Activated T-helper 2 cell treated with anti-CD3 and anti-CD28 coated beads, Interferon-gamma antibody, Interleukin-2, Interleukin-4, amounts not matched to agents 10 μg/mL and 5 μg/mL and 100 μg/mL, durations not matched to agents 14 hours and 24 hours and 36 hours (primary cell): ENCODE data around the gene CMIP. TPM values are rescaled to one million over a fixed set of nuclear protein-coding genes. Genes with fewer than 3 reads are reported as not detected.

ENCODE experiments used
- DNase-seq: peaks from one replicate; pipeline ENCODE4 v3.0.0; 2021; ENCODE audit warnings: low spot score
- H3K27ac Mint-ChIP-seq: one replicate; pipeline ENCODE4 v1.8.0; 2021; ENCODE audit warnings: mixed read lengths
- H3K27me3 Mint-ChIP-seq: one replicate; pipeline ENCODE4 v1.8.0; 2021; ENCODE audit warnings: low read depth, mixed read lengths
- H3K36me3 Mint-ChIP-seq: one replicate; pipeline ENCODE4 v1.8.0; 2021; ENCODE audit warnings: low read depth, mixed read lengths
- H3K4me1 Mint-ChIP-seq: one replicate; pipeline ENCODE4 v1.8.0; 2021; ENCODE audit warnings: low read depth, mixed read lengths
- H3K4me3 Mint-ChIP-seq: one replicate; pipeline ENCODE4 v1.8.0; 2021; ENCODE audit warnings: low read depth, mild to moderate bottlenecking, moderate library complexity, mixed read lengths
- H3K9me3 Mint-ChIP-seq: one replicate; pipeline ENCODE4 v1.8.0; 2021; ENCODE audit warnings: mixed read lengths
- intact Hi-C: fragments of 100-400 bp; cut with micrococcal nuclease; formaldehyde crosslinking; loops from one replicate; pipeline ENCODE4 v1.15.1; 2023
- total RNA-seq: library from RNA; stranded (reverse); gene quantifications from 2 replicates; pipeline ENCODE4 v1.2.3, GENCODE V29; 2022

CMIP gene
- total RNA-seq, 1 donor from 2014 or later, result 68.0 TPM

DNA sequence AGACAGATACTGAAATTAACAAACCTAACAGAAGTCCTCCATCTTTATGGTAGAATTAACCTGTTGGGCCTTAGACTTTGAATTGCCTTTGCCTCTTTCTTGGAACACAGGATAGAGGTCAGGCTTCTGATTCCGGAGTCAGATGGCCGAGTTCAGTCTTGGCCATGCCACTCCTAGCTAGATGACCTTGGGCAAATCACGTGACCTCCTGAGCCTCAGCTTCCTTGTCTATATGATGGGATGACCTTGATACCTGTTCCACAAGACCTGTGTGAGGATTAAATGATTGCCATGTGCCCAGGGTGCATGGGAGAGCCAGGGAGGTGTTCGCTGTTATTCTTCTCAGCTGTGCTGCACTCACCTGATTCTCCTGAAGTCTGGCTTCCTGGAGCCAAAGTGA, 161.4 kb downstream of the CMIP start:
- no peak overlapping the region for H3K27ac Mint-ChIP-seq
- intact Hi-C loops, result no loop called here

GRCh38 chr16:81607006-81607405, 162.4 kb downstream of the CMIP start:
- Mint-ChIP-seq H3K4me3 (no peak overlapping the region), H3K4me1 (no peaks in the 10 kb centered on the region), H3K36me3 (peaks cover 19% of the 10 kb centered on the region), H3K27ac (no peak overlapping the region), H3K9me3 (no peaks in the 10 kb centered on the region), H3K27me3 (no peaks in the 10 kb centered on the region)
- intact Hi-C loops, result no loop called here
- DNase-seq, result no peak

More for the DNA sequence above, 161.4 kb downstream of the CMIP start:
- Mint-ChIP-seq H3K27me3 (no peaks in the 10 kb centered on the region), H3K36me3 (peaks cover 19% of the 10 kb centered on the region), H3K4me1 (no peaks in the 10 kb centered on the region), H3K9me3 (no peaks in the 10 kb centered on the region), H3K4me3 (no peak overlapping the region)
- no peak for DNase-seq

- no peaks in the 10 kb centered on the region for H3K4me1 Mint-ChIP-seq
- H3K9me3 Mint-ChIP-seq, result no peaks in the 10 kb centered on the region
- H3K36me3 Mint-ChIP-seq, result peaks cover 19% of the 10 kb centered on the region
- intact Hi-C loops, result no loop called here
- H3K27me3 Mint-ChIP-seq, result no peaks in the 10 kb centered on the region
- DNase-seq, result no peak
- H3K4me3 Mint-ChIP-seq, result no peak overlapping the region
- no peak overlapping the region for H3K27ac Mint-ChIP-seq
These were observed 163.4 kb downstream of the CMIP start for GRCh38 chr16:81607805-81608522.

- no peaks in the 10 kb centered on the region for H3K9me3 Mint-ChIP-seq
- no peaks in the 10 kb centered on the region for H3K4me1 Mint-ChIP-seq
- no peak overlapping the region for H3K27ac Mint-ChIP-seq
- H3K27me3 Mint-ChIP-seq, result no peaks in the 10 kb centered on the region
- H3K4me3 Mint-ChIP-seq, result no peak overlapping the region
- no peak for DNase-seq
- intact Hi-C loops, result no loop called here
- H3K36me3 Mint-ChIP-seq, result peaks cover 19% of the 10 kb centered on the region
These were observed 164.1 kb downstream of the CMIP start for GRCh38 chr16:81608523-81609209.

- H3K36me3 Mint-ChIP-seq, result peaks cover 19% of the 10 kb centered on the region
- H3K9me3 Mint-ChIP-seq, result no peaks in the 10 kb centered on the region
- peak overlapping the region; percentile 21 for H3K27ac Mint-ChIP-seq
- intact Hi-C loops, result no loop called here
- H3K4me3 Mint-ChIP-seq, result no peak overlapping the region
- H3K4me1 Mint-ChIP-seq, result no peaks in the 10 kb centered on the region
- no peaks in the 10 kb centered on the region for H3K27me3 Mint-ChIP-seq
- DNase-seq, result no peak
These were observed 164.8 kb downstream of the CMIP start for GRCh38 chr16:81609323-81609892.

GRCh38 chr16:81610144-81610842, 165.7 kb downstream of the CMIP start:
- no peak for DNase-seq
- H3K4me1 Mint-ChIP-seq, result no peaks in the 10 kb centered on the region
- H3K27ac Mint-ChIP-seq, result no peak overlapping the region
- H3K4me3 Mint-ChIP-seq, result no peak overlapping the region
- H3K9me3 Mint-ChIP-seq, result no peaks in the 10 kb centered on the region
- intact Hi-C loops, result no loop called here
- no peaks in the 10 kb centered on the region for H3K27me3 Mint-ChIP-seq
- peaks cover 19% of the 10 kb centered on the region for H3K36me3 Mint-ChIP-seq

DNA sequence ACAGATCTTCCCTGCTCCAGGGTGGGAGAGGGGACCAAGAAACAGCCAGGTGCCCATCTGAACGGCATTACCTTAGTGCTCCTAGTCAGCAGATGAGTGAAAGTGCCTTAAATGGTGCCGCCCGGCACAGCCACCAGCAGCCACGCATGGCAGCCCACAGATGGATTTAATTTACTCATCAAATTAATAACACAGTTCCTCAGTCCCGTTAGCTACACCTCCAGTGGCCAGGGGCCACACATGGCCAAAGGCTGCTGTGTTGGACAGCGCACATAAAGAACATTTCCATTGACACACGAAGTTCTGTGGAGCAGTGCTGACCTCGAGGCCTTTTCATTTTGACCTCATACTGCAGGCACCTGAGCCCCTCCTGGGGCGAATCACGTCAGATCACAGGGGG, 166.3 kb downstream of the CMIP start:
- Mint-ChIP-seq H3K36me3 (peaks cover 19% of the 10 kb centered on the region), H3K9me3 (no peaks in the 10 kb centered on the region), H3K4me3 (no peak overlapping the region), H3K27me3 (no peaks in the 10 kb centered on the region), H3K27ac (no peak overlapping the region), H3K4me1 (no peaks in the 10 kb centered on the region)
- no peak for DNase-seq
- intact Hi-C loops, result no loop called here

- Mint-ChIP-seq H3K27me3 (no peaks in the 10 kb centered on the region), H3K36me3 (peaks cover 17% of the 10 kb centered on the region), H3K27ac (peak overlapping the region; percentile 3), H3K9me3 (no peaks in the 10 kb centered on the region), H3K4me3 (no peak overlapping the region), H3K4me1 (peaks cover 6% of the 10 kb centered on the region)
- intact Hi-C loops, result no loop called here
- no peak for DNase-seq
These were observed 167.1 kb downstream of the CMIP start for GRCh38 chr16:81611721-81612120.

GRCh38 chr16:81612351-81613163, 167.9 kb downstream of the CMIP start:
- Mint-ChIP-seq H3K9me3 (no peaks in the 10 kb centered on the region), H3K27ac (no peak overlapping the region), H3K4me3 (no peak overlapping the region), H3K4me1 (peaks cover 11% of the 10 kb centered on the region), H3K27me3 (no peaks in the 10 kb centered on the region), H3K36me3 (peaks cover 17% of the 10 kb centered on the region)
- intact Hi-C loops, result no loop called here
- DNase-seq, result no peak

DNA sequence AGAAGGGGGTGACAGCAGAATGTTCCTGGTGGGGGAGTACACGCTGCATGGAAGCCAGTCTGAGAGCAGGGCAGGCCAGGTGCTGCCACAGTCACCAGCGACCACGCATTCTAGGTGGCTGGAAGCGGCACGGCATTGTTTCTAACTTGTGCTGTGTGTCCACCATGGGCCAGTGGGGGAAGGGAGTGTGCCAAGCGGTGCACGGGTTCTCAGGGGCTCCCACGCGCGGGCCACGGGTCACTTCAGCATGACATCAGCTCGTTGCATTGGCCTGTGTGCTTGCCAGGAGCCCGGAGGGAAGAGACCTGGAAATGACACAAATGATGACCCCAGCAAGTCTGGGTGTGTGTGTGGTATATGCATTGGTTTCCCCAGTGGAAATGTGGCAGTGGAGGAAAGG, 169.6 kb downstream of the CMIP start:
- DNase-seq, result no peak
- Mint-ChIP-seq H3K9me3 (no peaks in the 10 kb centered on the region), H3K27me3 (no peaks in the 10 kb centered on the region), H3K27ac (no peak overlapping the region), H3K4me3 (no peak overlapping the region), H3K36me3 (peaks cover 20% of the 10 kb centered on the region), H3K4me1 (peaks cover 11% of the 10 kb centered on the region)
- intact Hi-C loops, result no loop called here

- H3K27ac Mint-ChIP-seq, result no peak overlapping the region
- peaks cover 13% of the 10 kb centered on the region for H3K36me3 Mint-ChIP-seq
- DNase-seq, result no peak
- H3K4me3 Mint-ChIP-seq, result no peak overlapping the region
- H3K4me1 Mint-ChIP-seq, result peaks cover 11% of the 10 kb centered on the region
- no peaks in the 10 kb centered on the region for H3K9me3 Mint-ChIP-seq
- no peaks in the 10 kb centered on the region for H3K27me3 Mint-ChIP-seq
- intact Hi-C loops, result loop anchor here (5.0 kb wide), 2 partner anchors 168 to 608 kb away; partner anchors contain the start of genes CENPN and CMC2
These were observed 170.2 kb downstream of the CMIP start for GRCh38 chr16:81614654-81615359.

GRCh38 chr16:81615411-81615810, 170.8 kb downstream of the CMIP start:
- DNase-seq, result no peak
- Mint-ChIP-seq H3K36me3 (peaks cover 13% of the 10 kb centered on the region), H3K27me3 (no peaks in the 10 kb centered on the region), H3K4me1 (peaks cover 11% of the 10 kb centered on the region), H3K9me3 (no peaks in the 10 kb centered on the region), H3K4me3 (no peak overlapping the region), H3K27ac (no peak overlapping the region)
- intact Hi-C loops, result loop anchor here (5.0 kb wide), 2 partner anchors 168 to 608 kb away; partner anchors contain the start of genes CENPN and CMC2
